HG03520 (cell line): ENCODE measurements around the gene LCN12.

Experiments used
- ATAC-seq: cut with Tn5 transposase; IDR thresholded peaks from one replicate; pipeline ENCODE4 v1.9.1; 2021; ENCODE audit warnings: mild to moderate bottlenecking, moderate library complexity; ENCODE audit not compliant: unreplicated experiment

LCN12 gene

GRCh38 chr9:136944519-136945332 is 7.3 kb upstream of the LCN12 start, which contains the start of the genes C8G and FBXW5:
C8G (plus strand) TSS chr9:136945243; CDS start chr9:136945321, 78 bp downstream.
FBXW5 (minus strand) TSS chr9:136944738; CDS start chr9:136944083, 655 bp downstream.
- ATAC-seq = peak; percentile 64

GRCh38 chr9:136945333-136946227 is 6.5 kb upstream of the LCN12 start:
- no peak for ATAC-seq

GRCh38 chr9:136946228-136947027 is 5.6 kb upstream of the LCN12 start:
- no peak for ATAC-seq

GRCh38 chr9:136947028-136947891 is 4.8 kb upstream of the LCN12 start:
- ATAC-seq = no peak

- no peak for ATAC-seq
Measured at GRCh38 chr9:136947955-136948510, 4.0 kb upstream of the LCN12 start.

- no peak for ATAC-seq
Measured at GRCh38 chr9:136949239-136949816, 2.7 kb upstream of the LCN12 start.

GRCh38 chr9:136949817-136950655 is 2.0 kb upstream of the LCN12 start:
- ATAC-seq = peak; percentile 81

- no peak for ATAC-seq
Measured at GRCh38 chr9:136950656-136951276, 1.3 kb upstream of the LCN12 start.

- ATAC-seq = no peak
Measured at GRCh38 chr9:136952321-136952850, 313 bp downstream of the LCN12 start.

GRCh38 chr9:136952876-136953770 is 1.1 kb downstream of the LCN12 start:
- ATAC-seq = no peak

- ATAC-seq = no peak
Measured at GRCh38 chr9:136953771-136954269, 1.7 kb downstream of the LCN12 start.

- ATAC-seq = no peak
Measured at GRCh38 chr9:136954270-136955083, 2.4 kb downstream of the LCN12 start.

- no peak for ATAC-seq
Measured at GRCh38 chr9:136955202-136955942, 3.3 kb downstream of the LCN12 start.

- no peak for ATAC-seq
Measured at GRCh38 chr9:136955943-136956335, 3.9 kb downstream of the LCN12 start.

GRCh38 chr9:136956604-136957003 is 4.5 kb downstream of the LCN12 start:
- no peak for ATAC-seq
